ENCODE data around the gene TMEM38A. TPM values are rescaled to one million over a fixed set of nuclear protein-coding genes. Genes with fewer than 3 reads are reported as not detected.
A peak's percentile ranks its signal among the peaks of the same experiment; 100 is the strongest.

TMEM38A gene
- total RNA-seq, 1 donor from 2014 or later, result 0.36 TPM

- Histone ChIP-seq H3K36me3 (no peaks in the 10 kb centered on the region), H3K27ac (no peak overlapping the region), H3K9me3 (ENCODE audit: low read depth) (no peaks in the 10 kb centered on the region), H3K4me2 (peak overlapping the region; percentile 96), H4K20me1 (ENCODE audit: low read depth) (peaks cover 68% of the 10 kb centered on the region), H3K27me3 (no peaks in the 10 kb centered on the region), H3K79me2 (ENCODE audit: low read depth) (peaks cover 60% of the 10 kb centered on the region), H3F3A (ENCODE audit: low read depth) (peaks cover 26% of the 10 kb centered on the region), H2AFZ (replicated peaks) (no peak overlapping the region), H3K4me1 (peaks cover 11% of the 10 kb centered on the region), H3K9ac (peak overlapping the region; percentile 91), H3K4me3 (peak overlapping the region; percentile 80)
- Mint-ChIP-seq H3K27ac (peak overlapping the region; percentile 81), H3K9me3 (no peaks in the 10 kb centered on the region), H3K27me3 (ENCODE audit: insufficient read depth, low read depth) (peaks cover 8% of the 10 kb centered on the region), H3K4me3 (peak overlapping the region; percentile 95), H3K36me3 (peaks cover 3% of the 10 kb centered on the region), H3K4me1 (peaks cover 23% of the 10 kb centered on the region)
- TF ChIP-seq EZH2 (IDR thresholded peaks at IDR 0.05) (no peak), EZH2phosphoT487 (IDR thresholded peaks at IDR 0.05) (no peak), CTCF (IDR thresholded peaks at IDR 0.05) (no peak)
- DNase-seq (ENCODE audit: low spot score), result peak; percentile 21
Measured at GRCh38 chr19:16626796-16627192, 34.1 kb upstream of the TMEM38A start.

- H3K79me2 ChIP-seq (ENCODE audit: low read depth), result peaks cover 54% of the 10 kb centered on the region
- no peak overlapping the region for H2AFZ ChIP-seq (replicated peaks)
- peaks cover 8% of the 10 kb centered on the region for H3K27me3 Mint-ChIP-seq (ENCODE audit: insufficient read depth, low read depth)
- no peaks in the 10 kb centered on the region for H3K36me3 ChIP-seq
- peak overlapping the region; percentile 80 for H3K4me3 ChIP-seq
- no peaks in the 10 kb centered on the region for H3K27me3 ChIP-seq
- no peak overlapping the region for H3K27ac ChIP-seq
- H3K36me3 Mint-ChIP-seq, result peaks cover 7% of the 10 kb centered on the region
- H3K4me2 ChIP-seq, result peak overlapping the region; percentile 96
- no peaks in the 10 kb centered on the region for H3K9me3 Mint-ChIP-seq
- no peaks in the 10 kb centered on the region for H3K9me3 ChIP-seq (ENCODE audit: low read depth)
- DNase-seq (ENCODE audit: low spot score), result peak; percentile 52
- peak overlapping the region; percentile 91 for H3K9ac ChIP-seq
- no peak for TF ChIP-seq EZH2phosphoT487 (IDR thresholded peaks at IDR 0.05)
- no peak for TF ChIP-seq EZH2 (IDR thresholded peaks at IDR 0.05)
- TF ChIP-seq CTCF (IDR thresholded peaks at IDR 0.05), result no peak
- H4K20me1 ChIP-seq (ENCODE audit: low read depth), result peaks cover 63% of the 10 kb centered on the region
- peaks cover 11% of the 10 kb centered on the region for H3K4me1 ChIP-seq
- H3K27ac Mint-ChIP-seq, result peak overlapping the region; percentile 81
- H3K4me1 Mint-ChIP-seq, result peaks cover 23% of the 10 kb centered on the region
- H3F3A ChIP-seq (ENCODE audit: low read depth), result peaks cover 26% of the 10 kb centered on the region
- H3K4me3 Mint-ChIP-seq, result peak overlapping the region; percentile 95
Measured at GRCh38 chr19:16627193-16627927, 33.6 kb upstream of the TMEM38A start.

DNA sequence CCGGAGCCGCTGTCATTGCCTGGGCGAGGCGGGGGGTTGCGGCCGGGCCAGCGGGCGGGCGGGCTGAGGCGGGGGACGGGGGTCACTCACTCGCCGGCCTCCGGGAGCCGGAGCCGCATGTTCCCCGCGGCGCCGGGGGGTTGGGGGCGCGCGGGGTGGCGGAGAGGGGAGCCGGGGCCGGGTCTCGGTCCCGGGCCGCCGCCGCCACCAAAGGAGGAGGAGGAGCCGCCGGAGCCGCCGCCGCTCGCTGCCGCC lies 33.1 kb upstream of the TMEM38A start:
- H3K27me3 ChIP-seq, result no peaks in the 10 kb centered on the region
- peak overlapping the region; percentile 96 for H3K4me2 ChIP-seq
- Mint-ChIP-seq H3K27me3 (ENCODE audit: insufficient read depth, low read depth) (peaks cover 8% of the 10 kb centered on the region), H3K9me3 (no peaks in the 10 kb centered on the region), H3K4me3 (peak overlapping the region; percentile 95), H3K36me3 (peaks cover 7% of the 10 kb centered on the region), H3K27ac (no peak overlapping the region), H3K4me1 (peaks cover 23% of the 10 kb centered on the region)
- H3K9me3 ChIP-seq (ENCODE audit: low read depth), result no peaks in the 10 kb centered on the region
- peaks cover 62% of the 10 kb centered on the region for H4K20me1 ChIP-seq (ENCODE audit: low read depth)
- H3K4me3 ChIP-seq, result peak overlapping the region; percentile 80
- no peaks in the 10 kb centered on the region for H3K36me3 ChIP-seq
- no peak overlapping the region for H3K27ac ChIP-seq
- H2AFZ ChIP-seq (replicated peaks), result no peak overlapping the region
- H3K4me1 ChIP-seq, result peaks cover 11% of the 10 kb centered on the region
- TF ChIP-seq EZH2 (IDR thresholded peaks at IDR 0.05) (no peak), EZH2phosphoT487 (IDR thresholded peaks at IDR 0.05) (no peak), CTCF (IDR thresholded peaks at IDR 0.05) (no peak)
- H3K79me2 ChIP-seq (ENCODE audit: low read depth), result peaks cover 50% of the 10 kb centered on the region
- H3F3A ChIP-seq (ENCODE audit: low read depth), result peaks cover 26% of the 10 kb centered on the region
- DNase-seq (ENCODE audit: low spot score), result no peak
- H3K9ac ChIP-seq, result peak overlapping the region; percentile 91
